ENCODE data around the gene KRI1. TPM values are rescaled to one million over a fixed set of nuclear protein-coding genes. Genes with fewer than 3 reads are reported as not detected.
A peak's percentile ranks its signal among the peaks of the same experiment; 100 is the strongest.

KRI1 gene
- total RNA-seq, 4 donors from 2014 or later = 13.7 to 23.9 (median 16.0) TPM

- Histone ChIP-seq H3K27me3 (peaks cover 3 to 100% (median 65%) of the 10 kb centered on the region in 4 donors), H3K36me3 (no peaks in the 10 kb centered on the region), H3K9me3 (no peaks in the 10 kb centered on the region), H3K4me3 (peak overlapping the region; percentile 31 to 50 (median 34)), H3K27ac (replicated peaks in 1 of 4) (no peak overlapping the region), H3K4me1 (peaks cover 20 to 35% (median 31%) of the 10 kb centered on the region in 4 donors)
- DNase-seq (ENCODE audit: extremely low spot score) = no peak
- WGBS = 63% methylated on average over 6 of the region's 10 CpGs
- intact Hi-C loops (cut with DNase I) = no loop called here
- TF ChIP-seq CTCF (IDR thresholded peaks at IDR 0.05) = no peak
- TF ChIP-seq EP300 (IDR thresholded peaks at IDR 0.05) = no peak
- TF ChIP-seq POLR2A (IDR thresholded peaks at IDR 0.05; ENCODE audit: low read depth) = no peak
- TF ChIP-seq POLR2AphosphoS5 (IDR thresholded peaks at IDR 0.05) = no peak
These were observed 49.0 kb downstream of the KRI1 start for GRCh38 chr19:10516671-10517286.

GRCh38 chr19:10516064-10516385 lies 49.8 kb downstream of the KRI1 start:
- no peak overlapping the region for H3K4me3 ChIP-seq
- no peak for DNase-seq (ENCODE audit: extremely low spot score)
- 91% methylated on average over 5 of the region's 5 CpGs for WGBS
- TF ChIP-seq POLR2AphosphoS5 (IDR thresholded peaks at IDR 0.05) (no peak), POLR2A (IDR thresholded peaks at IDR 0.05; ENCODE audit: low read depth) (no peak)
- no peaks in the 10 kb centered on the region for H3K36me3 ChIP-seq
- intact Hi-C loops (cut with DNase I) = no loop called here
- H3K9me3 ChIP-seq = no peaks in the 10 kb centered on the region
- H3K27ac ChIP-seq (replicated peaks in 1 of 4) = no peak overlapping the region
- peaks cover 20 to 35% (median 31%) of the 10 kb centered on the region in 4 donors for H3K4me1 ChIP-seq
- peaks cover 3 to 100% (median 65%) of the 10 kb centered on the region in 4 donors for H3K27me3 ChIP-seq

GRCh38 chr19:10514211-10515145 lies 51.3 kb downstream of the KRI1 start:
- H3K4me3 ChIP-seq = peak overlapping the region in 1 of 4 donors; percentile 5
- no peak for TF ChIP-seq POLR2AphosphoS5 (IDR thresholded peaks at IDR 0.05)
- TF ChIP-seq EP300 (IDR thresholded peaks at IDR 0.05) = no peak
- TF ChIP-seq POLR2A (IDR thresholded peaks at IDR 0.05; ENCODE audit: low read depth) = no peak
- TF ChIP-seq CTCF (IDR thresholded peaks at IDR 0.05) = no peak
- H3K27ac ChIP-seq (replicated peaks in 1 of 4) = no peak overlapping the region
- no peaks in the 10 kb centered on the region for H3K36me3 ChIP-seq
- 14% methylated on average over 9 of the region's 107 CpGs for WGBS
- H3K4me1 ChIP-seq = peaks cover 24 to 41% (median 31%) of the 10 kb centered on the region in 4 donors
- no peaks in the 10 kb centered on the region for H3K9me3 ChIP-seq
- intact Hi-C loops (cut with DNase I) = no loop called here
- no peak for DNase-seq (ENCODE audit: extremely low spot score)
- peaks cover 3 to 100% (median 60%) of the 10 kb centered on the region in 4 donors for H3K27me3 ChIP-seq

- WGBS = 81% methylated on average over 7 of the region's 7 CpGs
- no peak for TF ChIP-seq POLR2A (IDR thresholded peaks at IDR 0.05; ENCODE audit: low read depth)
- TF ChIP-seq CTCF (IDR thresholded peaks at IDR 0.05) = no peak
- no peak overlapping the region for H3K4me3 ChIP-seq
- peaks cover 3 to 99% (median 50%) of the 10 kb centered on the region in 4 donors for H3K27me3 ChIP-seq
- no peak overlapping the region for H3K27ac ChIP-seq (replicated peaks in 1 of 4)
- no peak for DNase-seq (ENCODE audit: extremely low spot score)
- H3K36me3 ChIP-seq = no peaks in the 10 kb centered on the region
- no peaks in the 10 kb centered on the region for H3K9me3 ChIP-seq
- intact Hi-C loops (cut with DNase I) = no loop called here
- peaks cover 17 to 33% (median 23%) of the 10 kb centered on the region in 4 donors for H3K4me1 ChIP-seq
These were observed 52.6 kb downstream of the KRI1 start for GRCh38 chr19:10513223-10513622.

GRCh38 chr19:10510301-10510802 lies 55.5 kb downstream of the KRI1 start:
- TF ChIP-seq CTCF (IDR thresholded peaks at IDR 0.05) (peak; percentile 23 to 57 (median 38)), POLR2AphosphoS5 (IDR thresholded peaks at IDR 0.05) (no peak)
- peaks cover 0 to 70% (median 30%) of the 10 kb centered on the region in 4 donors for H3K27me3 ChIP-seq
- WGBS = 4% methylated on average over 4 of the region's 15 CpGs
- H3K4me3 ChIP-seq = no peak overlapping the region
- DNase-seq (ENCODE audit: extremely low spot score) = no peak
- peaks cover 3 to 21% (median 14%) of the 10 kb centered on the region in 4 donors for H3K4me1 ChIP-seq
- H3K36me3 ChIP-seq = no peaks in the 10 kb centered on the region
- intact Hi-C loops (cut with DNase I) = no loop called here
- H3K9me3 ChIP-seq = no peaks in the 10 kb centered on the region
- H3K27ac ChIP-seq (replicated peaks in 1 of 4) = no peak overlapping the region

Data from esophagus muscularis mucosa (tissue), 4 donors.